22Rv1 (cell line): ENCODE results near the gene AIFM1.

Experiments used
- CTCF ChIP-seq: fragments of 450-650 bp; IDR thresholded peaks from 2 replicates; pipeline ENCODE4 v1.5.1; 2017; ENCODE audit warnings: mild to moderate bottlenecking
- ZFX ChIP-seq: fragments of 450-650 bp; IDR thresholded peaks from 2 replicates; pipeline ENCODE4 v1.6.1; 2017; ENCODE audit warnings: antibody characterized with exemption, borderline replicate concordance

GRCh38 chrX:130103605-130104004 lies 62.0 kb downstream of the AIFM1 start:
- TF ChIP-seq CTCF (no peak), ZFX (no peak)
